Measurements from ENCODE around the gene DAAM2.

- TF ChIP-seq POLR2A (IDR thresholded peaks at IDR 0.05) (no peak), CTCF (IDR thresholded peaks at IDR 0.05) (no peak)
These were observed 125.8 kb downstream of the DAAM2 start for GRCh38 chr6:39917981-39918380.
